ENCODE results near the gene EBF3.

Gene EBF3

DNA sequence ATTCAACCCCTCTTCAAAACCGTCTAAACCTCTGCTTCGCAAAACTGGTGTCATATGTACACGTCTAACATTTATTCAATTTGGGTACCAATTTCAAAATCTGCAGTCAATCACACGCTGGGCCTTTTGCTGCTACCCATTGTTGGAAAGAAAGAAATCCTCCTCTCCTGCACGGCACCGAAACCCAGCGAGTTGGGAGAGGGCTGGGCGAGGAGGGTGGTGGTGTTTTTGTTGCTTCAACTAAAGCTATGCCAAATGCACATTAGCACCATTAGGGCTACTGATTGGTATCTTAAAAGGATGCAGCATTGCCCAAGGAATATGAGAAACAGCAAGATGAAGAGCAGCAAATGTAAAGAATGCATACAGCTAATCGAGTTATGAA, 7.8 kb downstream of the EBF3 start:
- no peak overlapping the region for H3K27ac ChIP-seq
- TF ChIP-seq, protein P1, sequence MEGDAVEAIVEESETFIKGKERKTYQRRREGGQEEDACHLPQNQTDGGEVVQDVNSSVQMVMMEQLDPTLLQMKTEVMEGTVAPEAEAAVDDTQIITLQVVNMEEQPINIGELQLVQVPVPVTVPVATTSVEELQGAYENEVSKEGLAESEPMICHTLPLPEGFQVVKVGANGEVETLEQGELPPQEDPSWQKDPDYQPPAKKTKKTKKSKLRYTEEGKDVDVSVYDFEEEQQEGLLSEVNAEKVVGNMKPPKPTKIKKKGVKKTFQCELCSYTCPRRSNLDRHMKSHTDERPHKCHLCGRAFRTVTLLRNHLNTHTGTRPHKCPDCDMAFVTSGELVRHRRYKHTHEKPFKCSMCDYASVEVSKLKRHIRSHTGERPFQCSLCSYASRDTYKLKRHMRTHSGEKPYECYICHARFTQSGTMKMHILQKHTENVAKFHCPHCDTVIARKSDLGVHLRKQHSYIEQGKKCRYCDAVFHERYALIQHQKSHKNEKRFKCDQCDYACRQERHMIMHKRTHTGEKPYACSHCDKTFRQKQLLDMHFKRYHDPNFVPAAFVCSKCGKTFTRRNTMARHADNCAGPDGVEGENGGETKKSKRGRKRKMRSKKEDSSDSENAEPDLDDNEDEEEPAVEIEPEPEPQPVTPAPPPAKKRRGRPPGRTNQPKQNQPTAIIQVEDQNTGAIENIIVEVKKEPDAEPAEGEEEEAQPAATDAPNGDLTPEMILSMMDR (conservative IDR thresholded peaks at IDR 0.05; ENCODE audit: low read depth), result no peak
- POLR2A ChIA-PET (ENCODE audit: low non-redundant PET), result no interaction called here
- CTCF ChIA-PET, result interaction anchor here (1.5 kb wide), 2 partner anchors 15 to 67 kb away, joined by 3 to 4 read pairs; no protein-coding TSS in a partner anchor
- DNase-seq (ENCODE audit: low spot score), result no peak

DNA sequence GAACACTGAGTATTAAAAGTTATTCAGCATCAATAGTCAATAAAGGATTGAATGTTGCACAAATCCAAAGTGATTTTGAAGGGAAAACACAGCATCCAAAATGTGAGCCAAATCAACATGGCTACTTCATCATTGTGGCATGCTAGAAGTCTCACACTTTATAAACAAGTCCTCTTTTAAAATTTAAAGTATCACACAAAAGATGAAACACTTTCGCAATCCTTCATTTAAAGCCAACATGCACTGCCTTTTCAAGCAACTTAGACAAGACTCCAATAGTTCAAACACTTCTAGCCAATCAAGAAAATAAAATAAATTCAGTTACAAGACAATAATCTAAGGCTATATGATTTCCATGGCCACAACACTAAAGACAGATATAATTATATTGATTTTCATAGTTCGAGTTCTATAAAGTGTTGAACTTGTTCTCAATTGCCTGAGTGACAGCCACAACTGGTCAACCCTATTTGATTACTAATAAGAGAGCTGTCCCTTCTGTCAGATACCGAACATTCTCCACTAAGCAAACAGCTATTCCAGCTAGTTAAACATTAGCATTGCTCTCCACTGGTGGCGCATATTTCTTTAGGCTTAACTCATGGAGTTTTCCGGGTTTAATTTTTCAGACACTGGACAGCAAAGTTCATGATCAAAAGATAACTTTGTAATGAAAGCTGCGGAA, 8.3 kb downstream of the EBF3 start:
- TF ChIP-seq, protein P1 (conservative IDR thresholded peaks at IDR 0.05; ENCODE audit: low read depth), result no peak
- DNase-seq (ENCODE audit: low spot score), result no peak
- ChIA-PET CTCF (interaction anchor here (1.5 kb wide), 2 partner anchors 15 to 67 kb away, joined by 3 to 4 read pairs; no protein-coding TSS in a partner anchor), POLR2A (ENCODE audit: low non-redundant PET) (no interaction called here)
- no peak overlapping the region for H3K27ac ChIP-seq

DNA sequence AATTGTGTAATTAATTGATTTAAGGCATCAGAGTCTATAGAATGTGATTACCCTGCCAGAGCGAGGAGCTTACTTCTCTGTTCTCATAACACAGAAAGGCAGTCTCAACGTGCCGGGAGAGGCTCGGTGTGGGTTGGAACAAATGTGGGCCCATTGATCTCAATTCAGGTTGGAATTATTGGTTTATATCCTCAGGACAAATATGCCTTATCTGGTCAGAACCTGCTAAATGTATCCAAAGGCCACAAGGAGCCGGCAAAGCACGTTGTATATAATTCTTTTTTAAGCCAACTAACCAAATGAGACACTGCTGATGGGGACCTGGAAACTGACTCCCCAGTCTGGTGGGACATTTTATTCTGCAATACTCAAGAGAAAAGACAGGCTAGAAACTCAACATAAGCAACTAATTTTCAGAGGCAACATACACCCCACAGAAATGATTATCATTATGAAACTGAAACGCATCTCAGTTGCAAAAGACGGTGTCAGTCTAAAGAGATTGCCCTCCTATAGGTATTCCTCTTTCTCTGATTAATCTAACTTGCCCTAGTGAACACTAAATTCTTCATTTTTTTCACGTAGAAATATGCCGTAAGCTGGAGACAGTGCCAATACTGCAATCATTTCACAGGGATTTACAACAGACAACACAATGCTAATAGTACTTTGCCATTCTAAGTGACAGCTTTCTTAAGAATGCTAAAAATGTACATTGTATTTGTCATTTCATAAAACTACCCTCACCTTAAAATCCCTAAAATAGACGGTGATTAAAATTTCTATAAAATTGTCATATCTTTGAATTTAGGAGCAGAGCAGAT, 9.4 kb downstream of the EBF3 start:
- TF ChIP-seq, protein P1 (conservative IDR thresholded peaks at IDR 0.05; ENCODE audit: low read depth), result no peak
- no peak overlapping the region for H3K27ac ChIP-seq
- ChIA-PET CTCF (no interaction called here), POLR2A (ENCODE audit: low non-redundant PET) (no interaction called here)
- DNase-seq (ENCODE audit: low spot score), result no peak

DNA sequence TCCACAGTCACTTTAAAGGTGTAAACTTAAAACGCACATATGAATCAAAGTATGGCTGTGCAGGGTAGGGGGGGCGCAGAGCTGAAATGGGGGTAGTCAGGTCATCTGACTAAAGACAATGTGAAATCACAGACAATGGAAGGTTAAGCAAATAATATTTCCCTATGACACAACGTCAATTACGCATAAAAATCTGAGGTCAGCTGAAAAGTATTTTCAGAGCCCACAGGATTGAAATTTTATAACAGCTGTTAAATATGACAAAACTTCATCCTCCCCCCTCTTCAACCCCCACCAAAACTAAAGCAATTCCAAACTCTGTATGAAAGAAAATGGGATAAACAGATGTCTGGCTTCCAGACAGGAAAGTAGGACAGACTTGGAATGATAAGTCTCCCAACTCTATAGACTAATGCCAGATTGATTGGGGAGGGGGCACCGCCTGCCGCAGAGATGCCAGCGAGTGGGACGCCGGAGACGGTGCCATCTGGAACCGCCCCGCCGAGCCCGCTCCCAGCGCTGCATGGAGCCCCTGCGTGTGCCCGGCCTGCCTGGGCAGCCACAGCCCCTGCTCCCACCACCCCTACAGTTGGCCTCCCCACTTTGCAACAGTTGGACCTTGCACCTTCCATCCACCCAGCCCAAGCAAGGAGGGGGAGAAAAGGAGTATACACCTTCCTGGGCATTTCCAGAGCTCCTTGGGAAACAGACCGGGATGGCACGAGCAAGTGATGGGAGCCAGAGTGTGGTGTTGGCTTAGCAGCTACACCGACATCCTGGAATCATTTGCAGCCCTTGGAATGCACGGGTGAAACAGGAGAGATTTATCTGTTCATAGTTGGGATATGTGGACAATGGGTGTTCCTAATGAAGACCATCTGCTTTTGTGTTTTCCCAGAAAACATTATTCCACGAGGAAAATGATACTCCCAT, 10.7 kb downstream of the EBF3 start:
- no peak for DNase-seq (ENCODE audit: low spot score)
- ChIA-PET POLR2A (ENCODE audit: low non-redundant PET) (no interaction called here), CTCF (no interaction called here)
- TF ChIP-seq, protein P1 (conservative IDR thresholded peaks at IDR 0.05; ENCODE audit: low read depth), result no peak
- H3K27ac ChIP-seq, result no peak overlapping the region

DNA sequence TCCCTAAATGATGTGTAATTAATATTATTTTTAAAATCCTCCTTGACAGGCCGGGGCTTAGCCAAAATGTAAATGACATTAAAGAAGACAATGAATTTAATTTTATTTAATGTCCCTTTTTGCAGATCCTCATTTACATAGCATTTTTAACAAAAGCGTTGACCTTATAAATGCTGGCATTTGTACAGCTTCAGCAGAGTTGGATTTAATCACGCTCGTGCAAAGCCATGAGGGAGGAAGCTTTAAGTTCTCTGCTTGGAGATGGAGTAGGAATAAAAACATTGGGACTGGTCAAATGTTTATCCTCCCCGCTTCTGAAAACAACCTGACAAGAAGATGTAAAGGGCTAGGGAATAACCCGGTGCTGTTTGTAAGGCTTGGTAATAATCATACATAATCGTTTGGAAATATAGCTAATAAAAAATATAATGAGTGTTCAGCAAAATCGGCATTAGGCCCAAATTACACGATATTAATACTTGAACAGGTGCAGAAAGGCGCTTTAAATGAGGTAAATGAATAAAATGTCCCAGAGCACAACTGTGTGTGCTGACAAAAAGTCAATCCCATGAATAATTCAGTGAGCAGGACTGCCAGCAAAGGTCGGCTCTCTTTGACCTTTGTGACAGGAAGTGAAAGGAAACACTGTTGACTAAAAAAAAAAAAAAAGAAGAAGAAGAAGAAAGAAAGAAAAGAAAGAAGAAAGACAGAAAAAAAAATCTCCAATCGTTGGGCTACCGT, 11.5 kb downstream of the EBF3 start:
- TF ChIP-seq, protein P1 (conservative IDR thresholded peaks at IDR 0.05; ENCODE audit: low read depth), result no peak
- DNase-seq (ENCODE audit: low spot score), result no peak
- POLR2A ChIA-PET (ENCODE audit: low non-redundant PET), result no interaction called here
- H3K27ac ChIP-seq, result no peak overlapping the region
- CTCF ChIA-PET, result no interaction called here
